HepG2 (cell line): ENCODE results near the gene ZDHHC13.

Experiments
- CBX5 ChIP-seq: sonication (generic); formaldehyde crosslinking; IDR thresholded peaks from 2 replicates; pipeline ENCODE4 v1.4.0; 2020; ENCODE audit warnings: missing genetic modification reagents, borderline replicate concordance
- HINFP ChIP-seq: sonication (generic); formaldehyde crosslinking; IDR thresholded peaks from 2 replicates; pipeline ENCODE4 v1.4.0; 2020; ENCODE audit warnings: low read depth, mild to moderate bottlenecking, missing genetic modification reagents
- HNRNPH1 ChIP-seq: fragments of 200-400 bp; formaldehyde crosslinking; optimal IDR thresholded peaks from 2 replicates; pipeline ENCODE3; 2017; ENCODE audit warnings: mild to moderate bottlenecking, low read depth, low read length
- NFAT5 ChIP-seq: sonication (generic); formaldehyde crosslinking; IDR thresholded peaks from 2 replicates; pipeline ENCODE4 v1.4.0; 2020; ENCODE audit warnings: missing genetic modification reagents
- PRPF4 ChIP-seq: fragments of 200-400 bp; formaldehyde crosslinking; IDR thresholded peaks from 2 replicates; pipeline ENCODE4 v1.6.1; 2016; ENCODE audit warnings: low read length, low read depth; ENCODE audit not compliant: poor library complexity, severe bottlenecking
- USF2 ChIP-seq, 2 experiments: sonication (generic) in 1 of 2; formaldehyde crosslinking in 1 of 2; IDR thresholded peaks; 2 replicates each; pipeline versions ENCODE4 v1.5.1 to v1.6.1; 2011 to 2020; ENCODE audit warnings: borderline replicate concordance in 1 of 2, low read depth in 1 of 2, low read length in 1 of 2, mild to moderate bottlenecking in 1 of 2, missing genetic modification reagents in 1 of 2, moderate library complexity in 1 of 2
- ZKSCAN1 ChIP-seq: fragments of 150-350 bp; IDR thresholded peaks from 2 replicates; pipeline ENCODE4 v1.6.1; 2014; ENCODE audit warnings: low read length
- ZNF567 ChIP-seq: sonication (generic); formaldehyde crosslinking; IDR thresholded peaks from 2 replicates; pipeline ENCODE4 v1.8.1; 2023; ENCODE audit warnings: mild to moderate bottlenecking, missing genetic modification reagents, borderline replicate concordance
- ZNF580 ChIP-seq: IDR thresholded peaks from 2 replicates; pipeline ENCODE4 v1.6.1; 2016; ENCODE audit warnings: low read depth, borderline replicate concordance
- ZSCAN12 ChIP-seq: sonication (generic); formaldehyde crosslinking; IDR thresholded peaks from 2 replicates; pipeline ENCODE4 v1.9.0; 2021; ENCODE audit warnings: mild to moderate bottlenecking, missing genetic modification reagents

- TF ChIP-seq ZNF580 (CRISPR knock-in tag) (no peak), PRPF4 (no peak), ZKSCAN1 (no peak), HNRNPH1 (no peak), HINFP (CRISPR knock-in tag) (no peak), USF2 (IDR thresholded peaks at IDR 0.05; ENCODE audit: low read depth, low read length) (no peak), USF2 (CRISPR knock-in tag; IDR thresholded peaks at IDR 0.05; ENCODE audit: borderline replicate concordance) (no peak), ZSCAN12 (CRISPR knock-in tag) (no peak), CBX5 (CRISPR knock-in tag) (no peak), ZNF567 (CRISPR knock-in tag) (no peak), NFAT5 (CRISPR knock-in tag) (no peak)
Measured at GRCh38 chr11:19102521-19102900, 14.5 kb upstream of the ZDHHC13 start.
